Measurements from ENCODE around the gene FAM193A. TPM values are rescaled to one million over a fixed set of nuclear protein-coding genes. Genes with fewer than 3 reads are reported as not detected.

The FAM193A gene
- total and polyA plus RNA-seq, 12 donors = 12.9 to 30.8 (median 23.1) TPM

GRCh38 chr4:2695346-2696060, 159.1 kb downstream of the FAM193A start:
- Histone ChIP-seq H3K4me1 (replicated peaks in 1 of 2) (no peaks in the 10 kb centered on the region), H3K27ac (no peak overlapping the region), H3K9me3 (replicated peaks in 1 of 3) (no peaks in the 10 kb centered on the region), H3K27me3 (no peaks in the 10 kb centered on the region), H3K4me3 (no peak overlapping the region), H3K36me3 (replicated peaks in 1 of 2) (peaks cover 0 to 96% of the 10 kb centered on the region in 2 donors)
- DNase-seq = no peak
- 76 to 85% (median 82%) methylated on average over 5 of the region's 5 CpGs for WGBS, 4 donors
- no peak for TF ChIP-seq POLR2A (IDR thresholded peaks at IDR 0.05)
- TF ChIP-seq CTCF (IDR thresholded peaks at IDR 0.05) = no peak
- intact Hi-C loops (cut with DNase I) = no loop called here

- Histone ChIP-seq H3K4me3 (no peak overlapping the region), H3K9me3 (replicated peaks in 1 of 3) (no peaks in the 10 kb centered on the region), H3K36me3 (replicated peaks in 1 of 2) (peaks cover 0 to 96% of the 10 kb centered on the region in 2 donors), H3K27me3 (no peaks in the 10 kb centered on the region), H3K27ac (no peak overlapping the region), H3K4me1 (replicated peaks in 1 of 2) (no peaks in the 10 kb centered on the region)
- no peak for DNase-seq
- intact Hi-C loops (cut with DNase I) = no loop called here
- TF ChIP-seq POLR2A (IDR thresholded peaks at IDR 0.05) = no peak
- TF ChIP-seq CTCF (IDR thresholded peaks at IDR 0.05) = no peak
- 89 to 97% (median 94%) methylated on average over 14 of the region's 14 CpGs for WGBS, 4 donors
Observed at GRCh38 chr4:2696423-2696822, 160.0 kb downstream of the FAM193A start.

GRCh38 chr4:2697995-2698414, 161.6 kb downstream of the FAM193A start:
- DNase-seq = peak in 1 of 7 donors; percentile 45
- no peaks in the 10 kb centered on the region for H3K4me1 ChIP-seq (replicated peaks in 1 of 2)
- H3K27me3 ChIP-seq = no peaks in the 10 kb centered on the region
- intact Hi-C loops (cut with DNase I) = no loop called here
- H3K36me3 ChIP-seq (replicated peaks in 1 of 2) = peaks cover 0 to 98% of the 10 kb centered on the region in 2 donors
- H3K27ac ChIP-seq = no peak overlapping the region
- 82 to 95% (median 89%) methylated on average over 8 of the region's 8 CpGs for WGBS, 4 donors
- TF ChIP-seq POLR2A (IDR thresholded peaks at IDR 0.05) (no peak), CTCF (IDR thresholded peaks at IDR 0.05) (no peak)
- H3K9me3 ChIP-seq (replicated peaks in 1 of 3) = no peaks in the 10 kb centered on the region
- H3K4me3 ChIP-seq = no peak overlapping the region

GRCh38 chr4:2698504-2698903, 162.1 kb downstream of the FAM193A start:
- Histone ChIP-seq H3K4me3 (no peak overlapping the region), H3K4me1 (replicated peaks in 1 of 2) (no peaks in the 10 kb centered on the region), H3K27ac (no peak overlapping the region), H3K36me3 (replicated peaks in 1 of 2) (peaks cover 0 to 98% of the 10 kb centered on the region in 2 donors), H3K9me3 (replicated peaks in 1 of 3) (no peaks in the 10 kb centered on the region), H3K27me3 (no peaks in the 10 kb centered on the region)
- intact Hi-C loops (cut with DNase I) = no loop called here
- WGBS, 4 donors = 73 to 100% (median 87%) methylated on average over 1 of the region's 1 CpG
- TF ChIP-seq POLR2A (IDR thresholded peaks at IDR 0.05) (no peak), CTCF (IDR thresholded peaks at IDR 0.05) (no peak)
- DNase-seq = no peak

Measured in adrenal gland (tissue), 12 donors.